Measurements from ENCODE around the gene UBL4A.
A peak's percentile ranks its signal among the peaks of the same experiment; 100 is the strongest.

UBL4A gene

GRCh38 chrX:154440623-154441357 is 45.6 kb downstream of the UBL4A start:
- FAIRE-seq (no peak), DNase-seq (ENCODE audit: low spot score) (no peak)

GRCh38 chrX:154439841-154440240 is 46.6 kb downstream of the UBL4A start:
- FAIRE-seq (no peak), DNase-seq (ENCODE audit: low spot score) (no peak)

GRCh38 chrX:154437971-154438893 is 48.2 kb downstream of the UBL4A start:
- FAIRE-seq (no peak), DNase-seq (ENCODE audit: low spot score) (no peak)

- DNase-seq (ENCODE audit: low spot score), result peak; percentile 64
- no peak for FAIRE-seq
These were observed 49.2 kb downstream of the UBL4A start, which contains the start of gene GDI1 for GRCh38 chrX:154436983-154437752. Gene GDI1 (plus strand): TSS chrX:154437154. CDS start chrX:154437255, 101 bp downstream.

GRCh38 chrX:154436374-154436982 is 49.9 kb downstream of the UBL4A start:
- FAIRE-seq, result no peak
- peak; percentile 71 for DNase-seq (ENCODE audit: low spot score)

- FAIRE-seq, result no peak
- DNase-seq (ENCODE audit: low spot score), result no peak
These were observed 51.2 kb downstream of the UBL4A start for GRCh38 chrX:154435171-154435733.

GRCh38 chrX:154434394-154435168 is 51.8 kb downstream of the UBL4A start:
- FAIRE-seq (no peak), DNase-seq (ENCODE audit: low spot score) (no peak)
